Right renal cortex interstitium (tissue), 3 donors: ENCODE measurements around the gene NT5C1A. TPM values are rescaled to one million over a fixed set of nuclear protein-coding genes. Genes with fewer than 3 reads are reported as not detected.
A peak's percentile ranks its signal among the peaks of the same experiment; 100 is the strongest.

ENCODE experiments used
- DNase-seq, 3 donors: peaks; one replicate each; pipeline ENCODE4 v3.0.0-alpha.2; 2013; ENCODE audit warnings: low read depth in 3 of 3, low spot score in 2 of 3
- polyA plus RNA-seq, 3 donors: library from polyadenylated mRNA; unstranded; fragments of 120-200 nt; gene quantifications; one replicate each; pipeline ENCODE4 v1.2.1, GENCODE V29; 2013; ENCODE audit not compliant: insufficient read length in 3 of 3

Gene NT5C1A
- polyA plus RNA-seq = under 1 TPM; 0.24 to 0.58 (median 0.31) TPM

DNA sequence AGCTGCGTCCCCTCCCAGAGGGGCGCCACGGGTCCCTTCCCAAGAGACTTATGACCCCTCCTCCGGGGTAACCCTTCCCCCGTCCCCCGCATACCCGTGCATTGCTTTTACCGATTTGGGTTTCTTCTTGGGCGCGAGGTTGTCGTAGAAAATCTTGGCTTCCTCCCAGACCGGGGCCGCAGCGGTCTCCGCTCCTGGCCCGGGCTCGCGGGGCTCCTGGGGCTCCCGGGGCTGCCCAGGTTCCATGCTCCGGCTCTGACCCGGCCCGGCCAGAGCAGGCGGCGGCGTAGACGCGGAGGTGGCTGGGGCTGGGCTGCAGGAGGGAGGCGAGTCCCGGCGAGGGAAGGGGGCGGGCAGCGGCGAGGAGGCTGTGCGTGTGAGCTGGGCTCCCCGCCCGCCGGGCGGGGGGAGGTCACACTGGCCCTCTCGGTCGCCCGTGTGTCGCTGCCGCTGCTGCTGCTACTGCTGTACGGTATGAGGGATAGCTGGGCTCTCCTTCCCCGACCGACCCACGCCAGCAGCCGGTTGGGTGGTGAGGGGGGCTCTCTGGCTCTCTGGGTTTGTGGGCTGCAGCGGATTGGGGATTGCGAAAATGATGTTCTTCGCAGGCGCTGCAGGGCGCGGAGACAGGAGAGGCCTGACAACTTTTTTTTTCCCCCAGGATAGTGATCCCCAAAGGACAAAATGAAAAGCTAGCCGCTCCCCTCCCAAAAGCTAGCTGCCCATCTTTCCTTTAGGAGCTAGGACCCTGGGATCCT is at the start of gene NT5C1A:
TSS of gene NT5C1A (minus strand) at position 315 of the 758 bp plus-strand sequence. CDS start at position 246, 69 bp downstream.
- no peak for DNase-seq

DNA sequence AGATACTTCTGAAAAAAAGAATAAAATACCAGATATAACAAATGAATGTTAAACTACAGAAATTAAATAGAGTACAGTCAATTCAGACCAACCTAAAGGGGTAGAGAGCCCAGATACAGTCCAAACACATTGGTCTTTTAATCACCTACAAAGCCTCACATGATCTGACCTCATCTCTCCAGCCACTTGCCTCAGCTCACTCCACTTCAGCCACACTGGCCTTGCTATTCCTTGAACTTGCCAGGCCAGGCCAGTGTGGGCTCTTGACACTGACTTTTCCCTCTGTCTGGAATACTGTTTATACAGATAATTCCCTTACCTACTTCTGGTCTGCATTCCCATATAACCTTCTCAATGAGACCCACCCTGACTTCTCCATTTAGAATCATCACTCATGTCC is 49.8 kb upstream of the NT5C1A start:
- DNase-seq = no peak

- DNase-seq = peak in 2 of 3 donors; percentile 53 to 58
Observed at GRCh38 chr1:39720094-39720999, 48.4 kb upstream of the NT5C1A start.

DNA sequence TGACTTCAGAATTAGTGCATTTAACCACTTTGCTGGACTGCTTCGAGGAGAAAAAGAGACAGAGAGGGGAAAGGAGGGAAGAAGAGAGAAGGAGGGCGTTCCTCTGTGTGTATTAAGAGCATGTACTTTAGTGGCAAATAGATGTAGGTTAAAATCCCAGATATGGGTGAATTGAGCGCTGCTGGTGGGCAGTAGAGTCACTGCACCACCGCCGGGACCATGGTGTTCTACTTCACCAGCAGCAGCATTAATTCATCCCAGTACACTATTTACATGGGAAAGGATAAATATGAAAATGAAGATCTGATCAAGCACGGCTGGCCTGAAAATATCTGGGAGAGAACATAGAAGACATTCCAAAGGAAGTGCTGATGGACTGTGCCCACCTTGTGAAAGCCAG is 45.9 kb upstream of the NT5C1A start:
- DNase-seq = no peak

- no peak for DNase-seq
Observed at GRCh38 chr1:39713557-39713956, 41.6 kb upstream of the NT5C1A start.

- DNase-seq = no peak
Observed at GRCh38 chr1:39711966-39712340, 40.0 kb upstream of the NT5C1A start.

DNA sequence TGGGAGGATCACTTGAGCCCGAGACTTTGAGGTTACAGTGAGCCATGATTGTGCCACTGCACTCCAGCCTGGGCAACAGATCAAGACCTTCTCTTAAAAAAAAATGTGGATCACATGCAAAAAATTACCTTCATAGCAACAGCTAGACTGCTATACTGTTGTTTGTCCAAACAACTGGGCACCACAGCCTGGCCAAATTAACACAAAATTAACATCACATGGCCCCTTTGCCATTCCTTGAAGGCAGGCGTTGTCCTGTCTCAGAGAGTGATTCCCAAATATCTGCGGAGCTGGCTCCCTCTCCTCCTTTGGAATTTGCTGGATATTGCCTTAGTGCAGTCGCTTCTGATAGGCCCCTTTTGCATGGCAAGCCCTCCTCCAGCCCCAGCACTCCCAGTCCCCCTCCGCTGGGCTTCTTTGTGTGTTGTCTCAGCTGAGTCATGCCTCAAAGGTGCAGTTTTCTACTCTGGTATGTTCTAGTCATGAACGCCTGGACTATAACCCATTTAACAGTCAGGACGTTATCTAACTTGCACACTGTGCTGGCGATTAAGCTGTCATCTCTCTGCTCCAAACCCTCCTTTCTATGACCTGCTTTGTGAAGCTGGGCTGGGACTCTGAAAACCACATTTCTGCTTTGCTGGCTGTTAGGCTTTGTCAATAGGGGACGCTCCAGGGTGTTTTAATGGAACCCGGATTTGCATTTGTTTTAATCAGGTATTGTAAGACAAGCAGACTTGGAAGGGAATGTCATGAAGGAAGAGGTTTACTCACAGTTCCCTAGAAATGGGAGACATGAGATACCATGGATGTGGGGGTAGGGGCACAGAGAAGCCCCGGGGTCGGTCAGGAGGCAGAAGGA is 39.4 kb upstream of the NT5C1A start:
- no peak for DNase-seq

GRCh38 chr1:39707506-39707905 is 35.6 kb upstream of the NT5C1A start:
- DNase-seq = no peak

- DNase-seq = no peak
Observed at GRCh38 chr1:39704757-39705156, 32.9 kb upstream of the NT5C1A start.

DNA sequence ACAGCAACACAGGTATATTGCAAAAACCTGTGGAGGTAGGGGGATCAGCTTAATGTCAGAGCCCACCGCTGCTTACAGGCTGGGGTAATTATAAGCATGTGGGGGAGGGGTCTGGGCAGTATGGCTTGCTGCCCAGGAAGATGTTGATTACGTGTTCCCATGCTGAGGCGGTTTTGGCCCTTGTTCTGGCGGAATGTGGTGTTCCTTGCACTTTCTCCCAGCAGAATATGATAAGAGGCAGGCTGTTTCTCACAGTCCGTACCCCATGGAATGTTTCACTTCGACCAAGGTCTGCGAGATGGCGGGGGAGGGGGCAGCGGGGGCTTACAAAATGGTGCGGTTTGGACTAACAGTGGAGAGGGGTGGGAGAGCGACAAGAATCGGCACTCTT is 29.1 kb upstream of the NT5C1A start:
- DNase-seq = no peak

DNA sequence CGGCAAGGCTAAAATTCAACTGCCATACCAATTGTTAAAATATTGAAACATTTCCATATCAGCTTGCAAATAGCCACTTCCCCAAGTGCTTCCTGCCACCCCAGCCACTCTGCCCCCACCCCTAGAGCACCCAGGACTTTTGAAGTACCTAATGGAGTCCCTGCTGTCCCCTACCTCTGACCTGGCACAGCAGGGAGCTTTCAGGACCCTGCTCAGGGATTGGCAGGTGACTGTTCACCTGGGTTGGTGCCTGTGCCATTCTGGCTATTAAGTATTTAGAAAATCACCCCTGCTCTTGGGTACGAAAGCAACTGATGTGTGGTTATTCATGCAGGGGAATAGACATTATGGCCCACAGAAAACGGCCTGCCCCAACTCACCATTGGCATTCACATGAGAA is 28.4 kb upstream of the NT5C1A start:
- DNase-seq = no peak

- DNase-seq = no peak
Observed at GRCh38 chr1:39699419-39699818, 27.5 kb upstream of the NT5C1A start.

DNA sequence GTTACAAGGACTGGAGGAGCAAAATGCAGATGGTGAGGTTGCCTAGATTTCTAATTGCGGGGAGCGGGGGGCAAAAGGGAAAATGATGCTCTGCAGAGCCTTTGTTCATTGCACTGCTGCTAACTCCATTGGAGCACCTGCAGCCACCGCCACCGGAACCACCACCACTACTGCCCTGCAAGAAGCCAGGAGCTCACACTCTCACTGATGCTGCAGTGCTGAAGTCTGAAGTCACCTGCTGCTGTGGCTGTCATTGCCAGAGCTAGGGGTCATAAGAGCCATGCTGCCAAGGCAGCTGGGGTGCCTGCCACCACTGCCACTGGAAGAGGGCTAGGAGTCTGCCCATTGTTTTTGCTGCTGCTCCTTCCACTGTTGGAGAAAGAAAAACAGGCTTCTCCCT is 26.7 kb upstream of the NT5C1A start:
- no peak for DNase-seq

GRCh38 chr1:39696448-39696847 is 24.5 kb upstream of the NT5C1A start:
- no peak for DNase-seq

DNA sequence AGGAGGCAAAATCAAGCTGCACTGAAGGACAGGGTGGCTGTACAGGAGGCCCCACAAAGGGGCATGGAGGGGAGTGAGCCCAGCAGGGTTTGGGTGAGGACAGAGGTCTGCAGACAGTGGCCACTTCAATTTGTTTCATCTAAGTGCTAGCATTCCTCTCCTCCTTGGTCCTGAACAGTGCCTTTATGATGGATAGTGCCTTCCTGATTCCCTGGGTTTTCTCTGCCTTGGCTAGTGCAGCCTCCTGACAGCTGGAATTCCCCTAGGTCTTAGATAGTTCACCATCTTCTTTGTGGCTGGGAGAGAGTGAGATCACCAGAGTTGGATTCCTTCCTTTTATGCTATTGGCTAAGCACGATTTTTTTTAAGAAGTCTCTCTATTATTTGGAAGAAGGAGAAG is 23.1 kb upstream of the NT5C1A start:
- DNase-seq = no peak

GRCh38 chr1:39694026-39694425 is 22.1 kb upstream of the NT5C1A start:
- DNase-seq = no peak

DNA sequence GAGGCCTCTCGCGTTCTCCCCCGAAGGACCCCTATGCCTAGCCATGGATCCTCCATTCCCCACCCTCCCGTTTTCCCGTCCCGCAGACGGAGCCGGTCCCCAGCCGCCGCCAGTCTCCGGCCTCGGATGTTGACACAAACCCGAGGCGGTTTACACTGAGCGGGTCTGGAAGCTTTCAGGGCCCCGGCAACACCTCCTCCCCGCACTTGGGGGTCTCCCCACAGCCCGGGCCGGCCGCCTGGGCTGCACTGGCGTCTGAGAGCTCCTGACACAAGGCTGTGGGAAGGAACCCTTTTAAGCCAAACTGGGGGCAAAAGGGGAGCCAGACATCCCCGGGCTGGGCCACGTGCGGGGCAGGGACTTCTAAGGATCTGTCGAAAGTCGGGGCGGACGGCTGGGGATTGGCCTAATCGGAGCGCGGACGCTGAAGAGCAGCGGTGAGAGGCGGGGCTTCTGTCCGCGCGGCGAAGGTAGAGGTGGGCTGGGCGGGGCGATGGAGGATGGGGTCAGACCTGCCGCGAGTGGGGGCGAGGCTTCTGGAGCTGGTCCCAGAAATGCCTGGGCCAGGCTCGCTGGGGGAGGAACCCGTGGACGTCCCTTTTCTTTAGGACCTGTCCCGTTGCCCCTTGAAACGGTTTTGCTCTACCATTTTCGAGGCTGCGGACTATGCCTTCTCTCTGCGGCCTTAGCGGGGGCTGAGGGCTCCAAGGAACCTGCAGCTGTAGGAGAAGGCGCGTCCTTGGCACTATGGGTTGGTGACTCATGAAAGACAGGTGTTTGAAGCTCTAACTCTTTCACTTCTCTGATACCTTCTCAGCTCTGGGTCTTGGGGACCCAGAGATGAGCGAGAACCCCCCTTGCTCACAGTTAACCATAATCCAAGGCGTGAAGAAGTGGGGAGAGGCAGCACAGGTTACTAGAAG is 20.5 kb upstream of the NT5C1A start:
- no peak for DNase-seq

DNA sequence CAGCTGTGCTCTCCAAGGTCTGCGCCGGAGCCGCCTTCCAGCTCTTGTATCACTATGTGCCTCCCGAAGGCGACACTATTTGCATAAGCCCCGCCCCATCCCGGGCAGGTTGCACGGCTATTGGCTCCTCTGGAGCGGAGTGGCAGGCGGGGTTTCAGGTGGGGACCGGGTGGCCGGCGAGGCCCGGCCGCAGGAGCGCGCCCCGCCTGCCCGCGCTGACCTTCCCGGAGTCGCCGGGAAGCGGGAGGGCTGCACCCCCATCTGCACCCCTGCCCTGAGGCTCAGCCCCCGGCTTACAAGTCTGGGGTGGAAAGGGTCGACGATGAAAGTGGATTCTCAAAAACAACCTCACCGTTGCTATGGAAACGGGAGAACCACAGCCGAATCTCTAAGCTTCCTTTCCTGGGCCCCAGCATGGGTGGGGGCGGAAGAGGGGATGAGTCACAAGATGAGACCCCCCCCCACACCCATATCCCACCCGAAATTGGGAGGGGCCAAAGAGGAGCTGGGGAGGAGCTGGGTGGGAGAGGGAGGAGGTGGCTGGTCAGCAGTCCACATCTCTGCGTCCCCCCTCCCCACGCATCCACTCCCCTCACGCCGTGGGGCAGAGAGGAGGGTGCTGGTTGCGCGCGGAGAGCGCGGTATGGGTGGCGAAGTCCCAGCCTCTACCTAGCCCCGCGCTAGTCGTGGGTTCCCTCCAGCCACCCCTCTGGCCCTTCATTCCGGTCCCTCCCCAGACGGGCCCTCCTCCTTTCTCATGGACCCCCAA is 19.7 kb upstream of the NT5C1A start, which contains the start of gene HPCAL4:
TSS of gene HPCAL4 (minus strand) at position 51 of the 769 bp plus-strand sequence. CDS start 6,830 bp downstream, outside the sequence.
- peak; percentile 45 to 82 (median 65) for DNase-seq
